HuH-7 (cell line): ENCODE results near the gene MMS22L.

ENCODE experiments used
- DNase-seq: peaks from one replicate; pipeline ENCODE4 v3.0.0; 2011; ENCODE audit warnings: low spot score

Gene MMS22L

GRCh38 chr6:97138581-97138980 lies 144.4 kb downstream of the MMS22L start:
- DNase-seq = no peak

- no peak for DNase-seq
These were observed 146.2 kb downstream of the MMS22L start for GRCh38 chr6:97136626-97137358.

- no peak for DNase-seq
These were observed 149.9 kb downstream of the MMS22L start for GRCh38 chr6:97133067-97133466.

- DNase-seq = no peak
These were observed 153.9 kb downstream of the MMS22L start for GRCh38 chr6:97129106-97129505.

- DNase-seq = no peak
These were observed 154.5 kb downstream of the MMS22L start for GRCh38 chr6:97128507-97128906.

- DNase-seq = no peak
These were observed 159.4 kb downstream of the MMS22L start for GRCh38 chr6:97123652-97124051.

GRCh38 chr6:97123112-97123511 lies 159.9 kb downstream of the MMS22L start:
- DNase-seq = no peak

- no peak for DNase-seq
These were observed 162.5 kb downstream of the MMS22L start for GRCh38 chr6:97120511-97120910.

- no peak for DNase-seq
These were observed 168.4 kb downstream of the MMS22L start for GRCh38 chr6:97114645-97115044.

- DNase-seq = no peak
These were observed 169.8 kb downstream of the MMS22L start for GRCh38 chr6:97113170-97113569.

GRCh38 chr6:97111243-97111642 lies 171.8 kb downstream of the MMS22L start:
- no peak for DNase-seq

GRCh38 chr6:97110626-97111025 lies 172.4 kb downstream of the MMS22L start:
- no peak for DNase-seq

- DNase-seq = no peak
These were observed 172.9 kb downstream of the MMS22L start for GRCh38 chr6:97110149-97110548.

- DNase-seq = no peak
These were observed 173.6 kb downstream of the MMS22L start for GRCh38 chr6:97109444-97109843.

GRCh38 chr6:97102145-97102790 lies 180.7 kb downstream of the MMS22L start:
- DNase-seq = no peak

GRCh38 chr6:97100696-97101095 lies 182.3 kb downstream of the MMS22L start:
- no peak for DNase-seq

GRCh38 chr6:97097068-97098047 lies 185.7 kb downstream of the MMS22L start:
- no peak for DNase-seq

- no peak for DNase-seq
These were observed 187.6 kb downstream of the MMS22L start for GRCh38 chr6:97095311-97095850.

- DNase-seq = no peak
These were observed 188.6 kb downstream of the MMS22L start for GRCh38 chr6:97094376-97094775.

- DNase-seq = no peak
These were observed 190.2 kb downstream of the MMS22L start for GRCh38 chr6:97092673-97093305.
